NB4 (cell line): ENCODE measurements around the gene ANKRD33.

Experiments
- DNase-seq: peaks from one replicate; pipeline ENCODE4 v3.0.0; 2010; ENCODE audit warnings: low read depth
- H3K4me3 ChIP-seq: one replicate; pipeline ENCODE4 v1.5.1; 2011; ENCODE audit warnings: mild to moderate bottlenecking, low read depth, low read length, moderate library complexity
- CTCF ChIP-seq: IDR thresholded peaks from one replicate; pipeline ENCODE4 v1.5.1; 2012; ENCODE audit warnings: low read depth, low read length
- MYC ChIP-seq: IDR thresholded peaks from 2 replicates; pipeline ENCODE4 v1.6.1; 2011; ENCODE audit warnings: low read depth, low read length
- POLR2A ChIP-seq: IDR thresholded peaks from 2 replicates; pipeline ENCODE4 v1.6.1; 2011; ENCODE audit warnings: mild to moderate bottlenecking; ENCODE audit not compliant: insufficient read length; ENCODE audit errors: extremely low read depth
- TF ChIP-seq, protein P1 (sequence below): IDR thresholded peaks from 2 replicates; pipeline ENCODE4 v1.6.1; 2011; ENCODE audit warnings: low read depth, low read length

The ANKRD33 gene

DNA sequence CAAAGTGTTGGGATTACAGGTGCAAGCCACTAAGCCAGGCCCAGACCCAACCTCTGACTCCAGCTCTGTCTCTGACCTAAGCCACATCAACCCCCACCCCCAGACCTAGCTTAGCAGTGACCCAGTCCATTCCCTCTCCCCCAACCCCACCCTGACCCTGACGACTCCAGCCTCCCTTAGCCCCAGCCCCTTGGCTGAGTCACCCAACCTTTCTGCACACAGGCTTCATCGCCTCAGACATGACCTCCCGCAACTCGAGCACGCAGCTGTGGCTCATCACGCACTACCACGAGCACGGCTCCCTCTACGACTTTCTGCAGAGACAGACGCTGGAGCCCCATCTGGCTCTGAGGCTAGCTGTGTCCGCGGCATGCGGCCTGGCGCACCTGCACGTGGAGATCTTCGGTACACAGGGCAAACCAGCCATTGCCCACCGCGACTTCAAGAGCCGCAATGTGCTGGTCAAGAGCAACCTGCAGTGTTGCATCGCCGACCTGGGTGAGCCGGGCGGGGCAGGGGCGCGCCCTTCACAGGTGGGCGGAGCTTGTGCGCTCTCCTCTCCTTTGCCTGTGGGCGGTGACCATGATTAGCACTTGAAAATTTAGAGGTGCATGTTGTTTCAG is 27.2 kb downstream of the ANKRD33 start:
- DNase-seq, result no peak
- H3K4me3 ChIP-seq, result no peak overlapping the region
- no peak for TF ChIP-seq CTCF
- TF ChIP-seq POLR2A, result no peak
- TF ChIP-seq MYC, result no peak
- TF ChIP-seq, protein P1, sequence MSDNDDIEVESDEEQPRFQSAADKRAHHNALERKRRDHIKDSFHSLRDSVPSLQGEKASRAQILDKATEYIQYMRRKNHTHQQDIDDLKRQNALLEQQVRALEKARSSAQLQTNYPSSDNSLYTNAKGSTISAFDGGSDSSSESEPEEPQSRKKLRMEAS, result no peak

- H3K4me3 ChIP-seq, result no peak overlapping the region
- DNase-seq, result no peak
- TF ChIP-seq MYC (no peak), CTCF (no peak), POLR2A (no peak)
- TF ChIP-seq, protein P1, result no peak
These were observed 28.0 kb downstream of the ANKRD33 start for GRCh38 chr12:51915951-51916350.

DNA sequence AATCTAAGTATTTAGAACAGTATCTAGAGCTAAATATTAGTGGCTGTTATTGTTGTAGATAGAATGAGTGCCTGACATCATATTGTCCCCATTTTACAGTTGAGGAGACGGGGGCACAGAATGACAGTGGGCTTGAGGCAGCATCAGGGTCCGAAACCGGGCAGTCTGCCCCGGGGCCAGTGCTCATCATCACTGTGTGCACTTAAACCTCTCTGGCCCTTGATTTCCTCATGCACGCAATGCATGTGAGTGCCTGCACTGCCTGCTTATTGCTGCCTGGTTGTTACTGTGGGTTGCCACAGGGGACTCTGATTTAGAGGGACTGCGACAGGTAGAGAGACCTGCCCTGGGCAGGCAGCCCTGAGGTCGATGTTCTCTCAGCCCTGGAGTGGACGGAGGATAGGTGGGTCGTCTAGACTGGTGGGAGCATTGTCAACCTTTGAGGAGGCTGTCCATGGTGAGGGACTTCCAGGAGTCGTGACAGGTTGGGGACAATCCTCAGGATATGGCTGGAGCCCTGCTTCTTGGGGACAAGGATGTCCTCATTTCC is 29.2 kb downstream of the ANKRD33 start:
- TF ChIP-seq, protein P1, result no peak
- TF ChIP-seq CTCF (no peak), POLR2A (no peak), MYC (no peak)
- no peak overlapping the region for H3K4me3 ChIP-seq
- DNase-seq, result no peak

GRCh38 chr12:51917746-51918453 is 30.0 kb downstream of the ANKRD33 start:
- TF ChIP-seq POLR2A (no peak), MYC (no peak), CTCF (no peak)
- TF ChIP-seq, protein P1, result no peak
- H3K4me3 ChIP-seq, result no peak overlapping the region
- DNase-seq, result no peak

- H3K4me3 ChIP-seq, result no peak overlapping the region
- no peak for TF ChIP-seq POLR2A
- TF ChIP-seq CTCF, result no peak
- no peak for TF ChIP-seq MYC
- no peak for DNase-seq
These were observed 32.1 kb downstream of the ANKRD33 start for GRCh38 chr12:51920046-51920445.
